ENCODE measurements around the gene DNALI1.
"Not testable (repeated sequence)": the region's sequence is repeated elsewhere in the genome, so short reads cannot be mapped to it uniquely, and the experiment has no call there.

The DNALI1 gene

GRCh38 chr1:37556712-37557196, at the start of gene DNALI1:
DNALI1 (plus strand) TSS chr1:37556940; CDS start chr1:37556995, 55 bp downstream.
- peak; percentile 97 for DNase-seq

DNA sequence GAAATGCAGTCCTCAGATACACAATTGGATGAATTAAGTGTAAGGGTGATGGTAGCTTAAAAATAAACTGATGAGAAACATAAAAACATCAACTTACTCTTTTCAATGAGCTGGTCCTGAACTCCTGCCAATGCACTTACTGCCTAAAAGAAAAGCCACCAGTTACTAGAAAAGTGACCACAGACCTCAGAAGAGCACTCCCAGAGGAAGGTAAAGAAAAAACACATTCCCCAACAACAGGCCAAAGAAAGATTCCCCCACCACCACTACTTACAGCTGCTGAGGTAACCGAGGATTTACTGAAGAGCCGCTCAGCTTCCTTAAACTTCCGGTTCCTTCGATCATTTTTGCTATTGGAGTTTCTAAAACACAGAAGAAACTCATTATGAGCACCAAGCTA, 47.6 kb upstream of the DNALI1 start:
- DNase-seq: peak; percentile 31

DNA sequence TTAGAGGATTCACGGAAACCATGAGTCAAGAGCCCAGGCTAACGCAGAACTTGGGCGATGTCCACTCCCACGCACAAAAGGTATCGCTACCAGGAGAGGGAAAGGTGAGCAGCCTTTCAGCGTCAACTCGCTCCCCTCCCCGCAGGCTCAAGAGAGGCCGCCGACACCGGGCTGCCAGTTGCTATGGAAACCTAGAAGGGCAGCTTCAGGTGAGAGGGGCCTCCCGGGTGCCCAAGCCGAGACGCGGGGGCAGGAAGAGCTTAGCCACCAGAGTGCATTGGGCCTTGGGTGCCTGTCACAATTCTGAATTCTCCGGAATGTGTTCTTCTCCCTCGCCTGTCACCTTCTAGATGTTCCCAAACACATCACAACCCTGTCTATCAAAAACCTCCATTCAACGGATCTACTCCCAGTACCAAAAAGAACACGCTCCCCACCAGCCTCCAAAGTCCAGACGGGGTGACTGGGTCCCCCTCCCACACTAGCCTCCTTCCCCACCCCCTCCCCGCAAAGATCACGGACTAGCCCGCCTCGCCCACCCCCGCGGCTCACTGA, 42.9 kb upstream of the DNALI1 start:
- DNase-seq: peak; percentile 91

- peak; percentile 97 for DNase-seq
Observed at GRCh38 chr1:37514350-37515184, 42.2 kb upstream of the DNALI1 start, which contains the start of gene MEAF6. MEAF6 (minus strand) TSS chr1:37514766; CDS start chr1:37514746, 20 bp downstream.

GRCh38 chr1:37515185-37516034, 41.3 kb upstream of the DNALI1 start:
- DNase-seq: no peak

DNA sequence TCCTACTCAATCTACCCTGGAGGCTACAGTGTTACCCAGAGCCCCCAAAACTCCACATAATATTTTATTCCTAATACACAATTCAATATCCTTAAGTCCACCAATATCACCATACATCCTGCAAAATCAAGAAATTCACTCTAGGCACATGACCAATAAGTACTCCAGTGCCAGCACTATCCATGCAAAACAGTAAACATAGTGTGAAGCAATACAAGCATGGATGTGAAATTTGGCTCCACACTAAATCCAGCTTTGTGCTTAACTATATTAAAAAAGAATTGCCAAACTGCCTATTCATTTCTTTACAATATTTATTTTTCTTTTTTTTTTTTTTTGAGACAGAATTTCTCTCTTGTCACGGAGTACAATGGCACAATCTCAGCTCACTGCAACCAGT, 39.2 kb upstream of the DNALI1 start:
- no peak for DNase-seq

DNA sequence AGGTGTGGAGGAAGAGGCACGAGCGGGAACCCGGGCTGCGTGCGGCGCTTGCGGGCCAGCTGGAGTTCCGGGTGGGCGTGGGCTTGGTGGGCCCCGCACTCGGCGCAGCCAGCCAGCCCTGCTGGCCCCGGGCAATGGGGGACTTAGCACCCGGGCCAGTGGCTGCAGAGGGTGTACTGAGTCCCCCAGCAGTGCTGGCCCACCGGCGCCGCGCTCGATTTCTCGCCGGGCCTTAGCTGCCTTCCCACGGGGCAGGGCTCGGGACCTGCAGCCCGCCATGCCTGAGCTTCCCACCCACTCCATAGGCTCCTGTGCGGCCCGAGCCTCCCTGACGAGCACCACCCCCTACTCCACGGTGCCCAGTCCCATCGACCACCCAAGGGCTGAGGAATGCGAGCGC, 38.5 kb upstream of the DNALI1 start:
- not testable (repeated sequence) for DNase-seq

DNA sequence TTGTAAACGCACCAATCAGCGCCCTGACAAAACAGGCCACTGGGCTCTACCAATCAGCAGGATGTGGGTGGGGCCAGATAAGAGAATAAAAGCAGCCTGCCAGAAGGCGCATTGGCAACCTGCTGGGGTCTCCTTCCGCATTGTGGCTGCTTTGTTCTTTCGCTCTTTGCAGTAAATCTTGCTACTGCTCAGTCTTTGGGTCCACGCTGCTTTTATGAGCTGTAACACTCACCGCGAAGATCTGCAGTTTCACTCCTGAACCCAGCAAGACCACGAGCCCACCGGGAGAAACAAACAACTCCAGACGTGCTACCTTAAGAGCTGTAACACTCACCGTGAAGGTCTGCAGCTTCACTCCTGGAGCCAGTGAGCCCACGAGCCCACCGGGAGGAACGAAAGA, 37.8 kb upstream of the DNALI1 start:
- DNase-seq: not testable (repeated sequence)

DNA sequence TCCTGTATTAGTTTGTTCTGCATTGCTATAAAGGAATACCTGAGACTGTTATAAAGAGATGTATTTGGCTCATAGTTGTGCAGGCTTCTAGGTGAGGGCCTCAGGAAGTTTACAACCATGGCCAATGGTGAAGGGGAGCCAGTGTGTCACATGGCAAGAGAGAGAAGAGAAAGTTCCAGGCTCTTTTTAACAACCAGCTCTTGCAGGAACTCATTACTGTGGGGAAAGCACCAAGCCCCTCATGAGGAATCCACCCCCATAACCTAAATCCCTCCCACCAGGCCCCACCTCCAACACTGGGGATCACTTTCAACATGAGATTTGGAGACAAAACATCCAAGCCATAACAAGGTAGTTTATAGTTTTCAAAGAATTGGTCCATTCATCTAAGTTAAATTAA, 37.1 kb upstream of the DNALI1 start:
- DNase-seq: no peak

GRCh38 chr1:37529888-37530287, 26.9 kb upstream of the DNALI1 start:
- peak; percentile 7 for DNase-seq

GRCh38 chr1:37532418-37533156, 24.2 kb upstream of the DNALI1 start:
- DNase-seq: not testable (repeated sequence)

DNA sequence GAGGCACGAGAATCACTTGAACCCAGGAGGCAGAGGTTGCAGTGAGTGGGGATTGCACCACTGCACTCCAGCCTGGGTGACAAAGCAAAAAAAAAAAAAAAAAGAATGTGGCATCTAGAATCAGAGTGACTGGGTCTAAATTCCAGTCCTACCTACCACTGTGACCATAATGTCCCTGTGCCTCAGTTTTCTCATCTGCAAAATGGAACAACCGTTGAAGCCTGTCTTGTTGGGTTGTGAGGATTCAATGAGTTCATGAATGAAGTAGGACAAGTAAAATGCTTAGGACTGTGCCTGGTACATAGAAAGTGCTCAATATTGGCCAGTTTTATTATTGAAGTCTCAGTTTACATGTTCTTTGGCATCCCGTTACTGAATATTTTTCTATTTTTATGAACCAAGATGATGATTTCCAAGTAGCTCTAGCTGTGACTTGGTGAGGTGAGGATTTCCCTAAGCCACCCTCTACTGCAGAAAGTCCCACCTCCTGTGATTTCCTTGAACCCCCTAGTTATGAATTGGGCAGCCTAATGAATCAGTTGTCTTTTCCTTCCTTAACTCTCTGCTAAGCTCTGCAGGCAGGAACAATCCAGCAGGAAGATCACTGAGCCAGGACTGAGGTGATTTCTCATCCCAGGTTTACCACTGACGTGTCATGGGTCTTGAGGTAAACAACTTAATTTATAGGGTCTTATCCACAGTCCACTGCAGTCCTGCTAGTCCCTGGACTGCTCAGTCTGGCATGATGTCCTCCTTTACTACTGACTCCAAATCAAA, 23.2 kb upstream of the DNALI1 start:
- DNase-seq: no peak

- DNase-seq: peak; percentile 57
Observed at GRCh38 chr1:37537378-37537777, 19.4 kb upstream of the DNALI1 start.

DNA sequence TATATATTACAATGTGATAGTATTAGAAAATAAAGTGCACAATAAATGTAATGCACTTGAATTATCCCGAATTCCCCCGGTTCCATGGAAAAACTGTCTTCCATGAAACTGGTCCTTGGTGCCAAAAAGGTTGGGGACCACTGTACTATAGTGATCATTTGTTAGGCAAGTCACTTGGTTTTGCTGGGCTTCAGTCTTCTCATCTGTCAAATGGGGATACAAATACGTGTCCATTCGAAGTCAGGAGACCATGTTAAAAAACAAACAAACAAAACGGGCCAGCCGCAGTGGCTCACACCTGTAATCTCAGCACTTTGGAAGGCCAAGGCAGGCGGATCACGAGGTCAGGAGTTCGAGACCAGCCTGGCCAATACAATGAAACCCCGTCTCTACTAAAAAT, 17.6 kb upstream of the DNALI1 start:
- not testable (repeated sequence) for DNase-seq

DNA sequence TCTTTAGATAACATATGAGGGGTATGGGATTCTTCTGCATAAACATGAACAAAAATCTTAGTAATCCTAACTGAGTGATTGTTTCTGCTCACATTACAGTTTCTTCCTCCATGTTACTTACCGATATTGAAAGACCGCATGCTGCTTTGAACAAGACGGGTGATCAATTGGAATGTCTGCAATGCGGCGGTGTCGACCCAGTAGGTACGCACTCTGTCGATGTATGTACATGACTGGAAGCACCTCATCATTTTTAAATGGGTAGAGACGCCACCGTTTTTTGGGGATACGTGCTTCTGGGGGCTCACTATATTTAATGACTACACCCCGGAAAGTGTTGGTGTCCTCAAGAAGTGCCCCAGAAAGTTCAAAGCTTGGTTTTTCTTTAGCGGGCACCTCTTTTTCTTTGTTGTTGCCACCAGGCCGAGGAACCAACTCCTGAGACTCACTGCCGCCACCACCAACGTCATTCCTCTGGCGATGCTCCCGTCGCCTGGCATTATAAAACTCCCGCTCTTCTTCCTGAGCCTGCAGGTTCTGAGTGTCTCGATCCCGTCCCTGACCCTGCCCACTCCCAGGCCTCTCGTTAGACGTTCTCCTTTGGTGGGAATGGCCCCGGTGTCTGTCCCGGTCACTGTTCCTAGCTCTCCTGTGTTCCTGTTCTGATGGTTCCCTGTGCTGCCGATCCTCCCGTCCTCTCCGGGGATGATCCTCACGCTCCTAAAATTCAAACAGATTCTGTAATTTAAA, 16.5 kb upstream of the DNALI1 start:
- DNase-seq: no peak

DNA sequence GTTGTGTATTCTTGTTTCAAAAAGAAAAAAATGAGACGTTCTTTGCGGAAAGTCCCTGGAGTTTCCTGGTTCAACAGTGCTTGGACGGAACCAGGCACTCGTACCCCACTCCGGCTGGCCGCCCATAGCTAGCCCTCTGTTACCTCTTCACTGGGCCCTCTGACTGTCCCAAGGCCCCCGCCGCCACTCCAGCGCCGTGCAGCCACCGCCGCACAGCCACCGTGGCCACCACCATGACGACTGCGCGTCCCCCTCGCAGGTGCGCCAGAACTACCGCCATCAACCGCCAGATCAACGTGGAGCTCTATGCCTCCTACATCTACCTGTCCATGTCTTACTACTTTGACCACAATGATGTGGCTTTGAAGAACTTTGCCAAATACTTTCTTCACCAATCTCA, 12.2 kb upstream of the DNALI1 start:
- no peak for DNase-seq

- DNase-seq: no peak
Observed at GRCh38 chr1:37545019-37545418, 11.7 kb upstream of the DNALI1 start.

DNA sequence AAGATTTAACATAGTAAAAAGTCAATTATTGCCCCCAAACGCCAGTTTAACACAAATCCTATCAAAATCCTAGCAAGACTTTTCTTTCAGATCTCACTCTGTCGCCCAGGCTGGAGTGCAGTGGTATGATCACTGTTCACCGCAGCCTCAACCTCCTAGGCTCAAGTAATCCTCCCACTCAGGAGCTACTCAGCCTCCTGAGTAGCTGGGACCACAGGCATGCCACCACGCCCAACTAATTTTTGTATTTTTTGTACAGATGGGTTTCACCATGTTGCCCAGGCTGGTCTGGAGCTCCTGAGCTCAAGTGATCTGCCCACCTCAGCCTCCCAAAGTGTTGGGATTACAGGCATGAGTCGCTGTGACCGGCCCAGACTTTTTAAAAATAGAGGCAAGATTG, 7.4 kb upstream of the DNALI1 start:
- no peak for DNase-seq

DNA sequence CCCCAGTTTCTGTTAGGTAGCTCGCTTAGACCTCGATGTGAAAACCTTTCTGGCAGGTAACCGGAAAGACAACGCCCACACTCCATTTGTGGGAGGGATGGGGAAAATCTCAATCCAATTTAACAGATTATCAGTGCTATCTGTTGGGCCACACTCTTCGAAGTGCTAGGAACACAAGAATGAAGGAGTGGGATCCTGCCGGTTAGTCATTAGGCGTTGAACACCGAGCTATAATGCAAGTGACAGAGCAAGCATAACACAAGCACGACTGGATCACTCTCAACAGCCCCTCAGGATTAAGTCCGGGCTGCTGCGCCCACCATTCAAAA, 3.2 kb upstream of the DNALI1 start:
- peak; percentile 49 for DNase-seq

GRCh38 chr1:37553927-37554808, 2.6 kb upstream of the DNALI1 start, which contains the start of gene SNIP1:
SNIP1 (minus strand) TSS chr1:37554293; CDS start chr1:37554229, 64 bp downstream.
- DNase-seq: peak; percentile 98
